Activated CD4-positive, alpha-beta T cell treated with anti-CD3 and anti-CD28 coated beads, Interleukin-2, amount 50 U/mL, for 1 hour (primary cell): ENCODE results near the gene ABCD3.
"Not testable (repeated sequence)": the region's sequence is repeated elsewhere in the genome, so short reads cannot be mapped to it uniquely, and the experiment has no call there.

Experiments
- DNase-seq: peaks from one replicate; pipeline ENCODE4 v3.0.0-alpha.2; 2020

Gene ABCD3

GRCh38 chr1:94416901-94417727, 1.1 kb upstream of the ABCD3 start:
- no peak for DNase-seq

GRCh38 chr1:94417728-94417977, 536 bp upstream of the ABCD3 start:
- no peak for DNase-seq

- no peak for DNase-seq
These were observed 771 bp downstream of the ABCD3 start for GRCh38 chr1:94418664-94419655.

GRCh38 chr1:94422115-94422820, 4.1 kb downstream of the ABCD3 start:
- no peak for DNase-seq

GRCh38 chr1:94425821-94426484, 7.8 kb downstream of the ABCD3 start:
- no peak for DNase-seq

GRCh38 chr1:94426485-94426870, 8.3 kb downstream of the ABCD3 start:
- not testable (repeated sequence) for DNase-seq

GRCh38 chr1:94428441-94428840, 10.3 kb downstream of the ABCD3 start:
- DNase-seq, result no peak

- DNase-seq, result not testable (repeated sequence)
These were observed 10.8 kb downstream of the ABCD3 start for GRCh38 chr1:94428927-94429528.

- not testable (repeated sequence) for DNase-seq
These were observed 11.9 kb downstream of the ABCD3 start for GRCh38 chr1:94430066-94430465.

- no peak for DNase-seq
These were observed 15.7 kb downstream of the ABCD3 start for GRCh38 chr1:94433866-94434265.

- no peak for DNase-seq
These were observed 16.3 kb downstream of the ABCD3 start for GRCh38 chr1:94434365-94435045.

- no peak for DNase-seq
These were observed 20.6 kb downstream of the ABCD3 start for GRCh38 chr1:94438692-94439276.

- no peak for DNase-seq
These were observed 21.9 kb downstream of the ABCD3 start for GRCh38 chr1:94440088-94440487.

- DNase-seq, result not testable (repeated sequence)
These were observed 24.9 kb downstream of the ABCD3 start for GRCh38 chr1:94443067-94443466.

GRCh38 chr1:94444819-94445218, 26.6 kb downstream of the ABCD3 start:
- not testable (repeated sequence) for DNase-seq

- DNase-seq, result not testable (repeated sequence)
These were observed 27.5 kb downstream of the ABCD3 start for GRCh38 chr1:94445733-94446132.

GRCh38 chr1:94446177-94446576, 28.0 kb downstream of the ABCD3 start:
- DNase-seq, result not testable (repeated sequence)

GRCh38 chr1:94448741-94449140, 30.6 kb downstream of the ABCD3 start:
- not testable (repeated sequence) for DNase-seq

GRCh38 chr1:94456736-94457135, 38.5 kb downstream of the ABCD3 start:
- DNase-seq, result no peak

- no peak for DNase-seq
These were observed 44.4 kb downstream of the ABCD3 start for GRCh38 chr1:94462606-94463005.

- no peak for DNase-seq
These were observed 45.0 kb downstream of the ABCD3 start for GRCh38 chr1:94463056-94463764.
